HG02885 (cell line): ENCODE measurements around the gene CNNM4.

Source experiments
- ATAC-seq: cut with Tn5 transposase; IDR thresholded peaks from one replicate; pipeline ENCODE4 v1.9.1; 2021; ENCODE audit warnings: mild to moderate bottlenecking; ENCODE audit not compliant: unreplicated experiment, poor library complexity

CNNM4 gene

DNA sequence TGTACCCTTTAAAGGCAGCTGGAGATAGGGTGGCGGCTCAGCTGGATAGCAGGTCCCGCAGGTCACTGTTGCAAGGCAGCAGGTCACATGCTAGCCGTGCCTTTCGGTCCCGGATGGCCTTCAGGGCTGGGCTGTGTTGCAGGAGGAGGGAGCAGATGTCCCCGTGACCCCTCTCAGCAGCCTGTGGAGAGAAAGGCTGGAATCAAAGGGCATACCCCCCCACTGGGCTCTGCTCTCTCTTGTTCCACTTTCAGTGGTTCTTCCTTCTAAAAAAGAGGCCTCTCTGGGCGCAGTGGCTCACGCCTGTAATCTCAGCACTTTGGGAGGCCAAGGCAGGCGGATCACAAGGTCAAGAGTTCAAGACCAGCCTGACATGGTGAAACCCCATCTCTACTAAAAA is 87.6 kb downstream of the CNNM4 start:
- ATAC-seq = no peak

DNA sequence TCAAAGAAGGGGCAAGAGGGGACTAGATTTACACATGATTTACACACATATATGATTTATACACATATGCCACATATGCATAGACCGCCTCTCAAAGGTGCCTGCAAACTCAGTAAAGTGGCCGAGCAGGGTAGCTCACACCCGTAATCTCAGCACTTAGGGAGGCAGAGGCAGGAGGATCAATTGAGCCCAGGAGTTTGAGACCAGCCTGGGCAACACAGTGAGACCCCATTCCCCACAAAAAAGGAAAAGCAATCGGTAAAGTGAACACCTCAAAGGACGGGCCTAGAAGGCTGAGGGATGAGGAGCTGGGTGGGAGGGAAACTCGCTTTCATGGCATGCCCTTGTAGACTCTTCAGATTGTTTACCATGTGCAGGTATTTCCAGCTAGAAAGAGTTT is 92.0 kb downstream of the CNNM4 start:
- ATAC-seq = no peak

DNA sequence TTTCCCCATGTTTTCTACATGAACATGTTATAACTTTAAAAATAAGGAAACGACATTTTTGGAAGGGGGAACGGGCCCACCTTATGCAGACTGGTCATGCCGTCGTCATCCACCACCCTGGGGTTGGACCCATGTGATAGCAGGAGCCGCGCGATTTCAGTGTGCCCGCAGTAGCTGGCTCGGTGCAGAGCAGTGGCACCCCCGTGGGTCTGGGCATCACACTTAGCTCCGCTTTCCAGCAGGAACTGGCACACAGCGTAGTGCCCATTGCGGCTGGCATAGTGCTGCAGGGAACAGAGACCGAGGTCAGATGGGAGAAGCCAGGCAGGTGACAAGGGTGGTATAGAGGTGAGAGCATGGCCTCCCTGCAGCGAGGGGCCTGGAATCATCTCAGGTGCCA is 92.6 kb downstream of the CNNM4 start:
- ATAC-seq = no peak

DNA sequence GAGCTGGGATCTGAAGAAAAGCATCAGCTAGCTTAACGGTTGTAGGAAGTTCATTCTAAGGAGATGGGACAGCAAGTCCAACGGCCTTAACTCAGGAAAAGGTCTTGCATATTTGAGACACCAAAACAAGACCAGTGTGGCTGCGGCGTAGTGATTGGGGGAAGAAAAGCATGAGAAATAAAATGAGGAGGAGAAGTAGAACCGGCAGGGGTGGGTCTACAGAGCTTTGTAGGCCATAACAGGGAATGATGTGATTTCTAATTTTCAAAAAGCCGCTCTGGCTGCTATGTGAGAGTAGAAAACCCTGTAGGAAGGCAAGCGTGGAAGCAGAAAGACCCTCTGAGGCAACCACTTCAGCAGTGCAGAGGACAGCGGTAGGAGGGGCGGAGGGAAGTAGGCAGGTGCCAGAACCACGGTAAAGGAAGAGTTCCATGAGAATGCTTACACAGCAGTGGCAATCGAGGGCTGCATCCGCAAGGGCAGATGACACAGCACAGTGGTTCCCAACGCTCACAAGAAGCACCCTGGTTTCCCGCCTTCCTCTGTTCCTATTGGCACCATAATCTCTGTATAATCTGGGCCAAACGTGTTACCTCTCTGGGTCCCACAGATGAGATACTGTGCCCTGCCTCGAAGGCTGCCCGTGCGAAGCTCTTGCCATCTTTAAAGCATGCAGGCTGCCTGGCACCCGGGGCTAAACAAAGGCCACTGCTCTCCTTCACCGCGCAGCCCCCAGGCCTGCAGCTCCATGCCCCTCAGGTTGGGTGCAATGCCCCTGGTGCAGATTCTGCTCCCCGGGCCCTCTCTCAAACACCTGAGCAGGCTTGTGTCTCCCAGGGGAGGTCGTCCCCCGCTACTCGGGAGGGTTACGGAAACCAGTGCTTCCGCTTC is 96.3 kb downstream of the CNNM4 start:
- ATAC-seq = no peak

DNA sequence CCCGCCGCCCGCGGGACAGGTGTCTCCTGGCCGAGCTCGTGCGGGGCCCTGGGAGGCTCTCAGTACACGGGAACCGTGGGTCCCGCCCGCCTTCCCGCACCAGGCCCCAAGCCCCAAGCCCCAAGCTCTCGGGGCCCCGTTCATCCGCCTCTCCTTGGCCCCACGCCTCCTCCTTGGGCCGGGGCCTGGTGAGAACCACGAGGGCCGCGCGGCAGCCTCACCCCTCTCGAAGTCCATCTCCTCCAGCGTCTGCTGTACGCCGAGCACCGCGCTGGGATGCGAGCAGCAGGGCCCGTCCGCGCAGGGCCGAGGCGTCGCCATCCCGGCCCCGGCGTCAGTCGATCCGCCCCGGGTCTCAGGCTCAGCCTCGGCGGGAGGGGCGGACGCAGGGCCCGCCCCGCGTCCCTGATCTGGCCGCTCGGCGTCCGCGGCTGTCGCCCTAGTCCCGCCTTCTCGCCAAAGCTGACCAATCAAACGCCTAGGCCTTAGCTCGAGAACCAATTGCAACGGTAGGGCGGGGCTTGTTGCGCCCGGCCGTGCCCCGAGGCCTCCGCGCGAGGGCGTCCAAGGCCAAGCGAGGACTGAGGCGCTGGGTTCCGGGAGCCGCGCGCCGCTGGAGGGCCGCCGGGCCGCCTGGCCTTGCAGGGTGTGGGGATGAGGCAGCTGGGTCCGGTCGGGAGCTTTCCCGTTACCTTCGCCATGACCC is 97.1 kb downstream of the CNNM4 start, which contains the start of gene ANKRD39:
Gene ANKRD39 (minus strand): TSS at position 350 of the 706 bp plus-strand sequence. CDS start 29 bp downstream, at position 321.
- ATAC-seq = peak; percentile 94

DNA sequence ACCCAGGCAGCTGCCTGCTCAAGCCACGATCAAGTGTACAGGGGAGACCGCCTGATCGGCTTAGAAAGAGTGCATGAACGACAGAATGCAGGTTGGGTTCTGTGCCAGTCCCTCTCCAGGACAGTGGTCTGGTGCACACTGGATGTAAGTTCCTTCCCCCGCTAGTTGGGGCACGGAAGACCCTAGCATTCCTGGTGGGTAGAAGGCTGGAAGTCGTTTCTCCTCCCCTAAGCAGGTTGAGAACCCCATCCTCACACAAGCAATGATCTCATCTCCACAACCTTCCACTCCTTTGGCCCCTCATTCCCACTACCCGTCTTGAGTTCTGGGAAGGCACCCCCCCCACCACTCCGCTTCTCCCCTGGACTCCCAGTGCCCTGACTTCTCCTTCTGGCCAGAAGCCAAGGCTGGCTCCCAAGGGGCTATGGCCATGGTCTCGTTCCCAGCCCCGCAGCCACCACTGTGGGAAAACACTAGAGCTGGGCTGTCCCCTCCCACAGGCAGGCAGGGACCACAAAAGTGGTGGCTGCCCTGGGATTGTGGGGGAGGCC is 98.5 kb downstream of the CNNM4 start:
- no peak for ATAC-seq

DNA sequence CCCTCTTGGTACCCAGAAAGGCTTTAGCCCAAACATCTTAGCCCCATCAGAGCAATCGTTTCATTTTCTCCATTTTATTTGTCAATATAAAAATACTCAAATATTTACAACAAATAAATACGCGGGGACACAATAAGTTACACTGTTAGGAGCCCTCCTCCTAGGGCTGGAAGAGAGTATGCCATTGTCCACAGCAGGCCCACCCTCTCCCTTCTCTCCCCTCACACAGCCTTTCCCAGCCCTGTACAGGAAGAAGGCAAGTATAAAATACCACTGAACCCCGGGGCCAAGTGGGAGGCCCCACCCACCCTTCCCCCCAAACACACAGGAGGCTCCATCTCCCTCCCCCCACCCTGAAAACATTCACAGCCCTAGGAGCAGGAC is 99.0 kb downstream of the CNNM4 start:
- no peak for ATAC-seq

DNA sequence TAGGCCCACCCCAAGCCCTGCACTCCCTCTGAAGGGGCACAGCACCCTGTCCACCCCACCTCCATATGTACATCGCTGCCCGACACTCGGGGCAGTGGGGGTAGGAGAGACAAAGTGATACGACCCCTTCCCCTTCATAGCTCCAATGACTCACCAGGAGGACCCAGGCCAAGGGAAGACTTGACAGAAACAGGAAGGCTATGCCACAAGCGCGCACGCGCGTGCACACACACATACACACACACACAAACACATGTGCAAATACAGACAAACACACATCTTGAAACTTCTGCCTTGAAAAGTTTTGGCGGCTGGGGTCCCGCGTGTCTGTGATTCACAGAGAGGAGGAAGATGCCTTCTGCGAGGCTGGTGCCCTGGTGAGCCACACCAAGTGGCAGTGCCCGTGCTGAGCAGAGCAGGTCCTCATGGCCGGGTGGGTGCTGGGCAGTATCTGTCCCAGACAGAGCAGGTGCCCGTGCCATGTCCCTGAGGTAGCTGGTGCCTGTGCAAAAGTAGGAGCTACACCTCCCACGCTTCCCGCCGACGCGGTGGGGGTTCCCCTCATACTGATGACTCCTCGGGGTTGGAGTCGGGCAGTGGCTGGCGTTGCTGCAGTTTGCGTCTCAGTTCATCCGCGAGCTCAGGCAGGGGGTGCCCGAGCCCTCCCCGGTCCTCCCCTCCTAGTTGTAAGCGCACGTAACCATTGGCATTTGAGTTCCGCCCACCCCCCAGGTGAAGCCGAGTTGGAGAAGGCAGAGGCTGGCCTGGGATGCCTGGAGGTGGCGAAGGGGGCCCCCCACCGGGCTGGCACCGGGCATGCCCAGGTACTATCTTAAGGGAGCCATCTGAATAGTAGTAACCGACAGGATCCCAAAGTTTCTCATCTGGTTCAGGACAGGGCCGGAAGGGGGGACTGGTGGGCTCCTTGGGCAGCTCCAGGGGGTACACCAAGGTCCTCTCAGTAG is 99.6 kb downstream of the CNNM4 start:
- ATAC-seq = no peak

DNA sequence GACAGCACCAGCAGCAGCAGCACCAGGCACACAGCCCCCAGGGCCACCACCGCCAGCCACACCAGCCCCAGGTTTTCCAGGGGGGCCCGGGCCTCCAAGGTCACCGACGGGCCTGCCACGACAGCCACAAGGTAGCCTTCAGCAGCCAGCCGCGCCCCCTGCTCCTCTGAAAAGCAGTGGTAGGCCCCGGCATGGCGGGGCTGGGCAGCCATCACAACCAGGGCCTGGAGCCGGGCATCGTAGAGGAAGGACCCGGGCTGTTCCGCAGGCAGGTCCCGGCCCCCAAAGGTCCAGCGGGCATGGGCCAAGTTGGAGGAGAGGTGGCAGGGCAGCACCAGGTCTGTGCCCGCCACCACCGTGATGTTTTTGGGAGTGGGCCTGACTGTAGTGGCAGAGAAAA is 100.4 kb downstream of the CNNM4 start:
- no peak for ATAC-seq
